ENCODE results near the gene ALDH16A1. TPM values are rescaled to one million over a fixed set of nuclear protein-coding genes. Genes with fewer than 3 reads are reported as not detected.

The ALDH16A1 gene
- total RNA-seq, 1 experiment from 2014 or later, result 52.9 TPM

DNA sequence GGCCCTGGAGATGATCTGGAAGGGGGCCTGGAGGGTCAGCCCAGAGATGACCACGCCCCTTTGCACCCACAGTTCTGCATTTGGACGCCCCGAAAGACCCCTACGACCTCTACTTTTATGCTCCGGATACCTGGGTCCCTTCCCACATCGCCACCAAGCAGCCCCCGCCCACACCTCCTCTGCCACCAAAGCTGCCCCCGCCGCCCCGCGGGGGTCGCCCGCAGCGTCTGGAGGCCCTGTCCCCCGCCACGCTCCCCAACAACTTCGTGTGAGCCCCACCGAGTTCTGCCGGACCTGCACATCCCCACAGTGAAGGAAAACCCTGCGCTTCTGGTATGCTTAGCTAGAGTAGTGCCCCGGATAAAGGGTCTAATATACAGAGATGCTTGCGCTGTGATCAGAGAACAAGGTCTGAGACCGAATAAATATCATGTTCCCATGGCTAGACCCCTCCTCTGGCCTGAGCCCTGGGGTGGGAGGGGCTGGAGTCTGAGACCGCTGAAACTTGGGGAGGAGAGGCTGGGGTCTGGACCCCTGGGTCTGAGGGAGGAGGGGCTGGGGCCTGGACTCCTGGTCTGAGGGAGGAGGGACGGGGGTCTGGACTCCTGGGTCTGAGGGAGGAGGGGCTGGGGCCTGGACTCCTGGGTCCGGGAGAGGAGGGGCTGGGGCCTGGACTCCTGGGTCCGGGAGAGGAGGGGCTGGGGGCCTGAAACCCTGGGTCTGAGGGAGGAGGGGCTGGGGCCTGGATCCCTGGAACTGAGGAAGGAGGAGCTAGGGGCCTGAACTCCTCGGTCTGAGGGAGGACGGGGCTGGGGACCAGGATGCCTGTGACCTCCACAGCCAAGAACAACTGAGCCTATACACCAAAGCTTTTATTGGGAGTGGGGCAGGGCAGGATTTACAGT lies 24.2 kb upstream of the ALDH16A1 start:
- no peak for DNase-seq (ENCODE audit: low read depth in 1 of 2, low spot score in 2 of 2)
- peaks cover under 1% of the 10 kb centered on the region; the same call in 1 of the 2 replicates for H3K9me3 ChIP-seq (replicated peaks)
- H3K36me3 ChIP-seq, result no peaks in the 10 kb centered on the region
- H3K4me1 ChIP-seq (replicated peaks), result peaks cover 4% of the 10 kb centered on the region
- peaks cover 91% of the 10 kb centered on the region for H3K27me3 ChIP-seq (replicated peaks)
- no peak overlapping the region for H3K4me3 ChIP-seq
- H3K27ac ChIP-seq, result no peak overlapping the region

DNA sequence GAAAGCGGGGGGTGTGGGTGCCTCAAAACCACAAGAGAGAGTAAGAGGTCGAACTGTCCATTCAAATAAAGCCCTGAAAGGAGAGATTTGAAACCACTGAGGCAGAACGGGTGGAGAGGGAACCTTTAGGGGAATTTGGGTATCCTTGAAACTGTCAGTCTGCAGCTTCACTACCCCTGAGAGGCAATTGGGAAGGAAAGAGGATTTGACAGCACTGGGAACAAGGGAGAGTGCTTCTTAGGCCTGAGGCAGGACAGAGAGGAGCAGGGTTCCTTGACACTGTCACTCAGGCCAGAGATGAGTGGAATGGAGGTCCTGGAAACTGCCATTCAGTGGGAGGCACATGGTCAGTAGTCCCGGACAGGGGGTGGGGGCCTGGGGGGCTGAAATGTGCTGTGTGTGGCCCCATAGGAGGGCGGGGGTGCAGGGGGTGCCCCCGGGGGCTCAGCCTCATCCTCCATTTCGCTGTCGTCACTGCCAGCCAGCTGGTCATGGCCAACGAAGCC lies 22.8 kb upstream of the ALDH16A1 start:
- Histone ChIP-seq H3K4me3 (no peak overlapping the region), H3K4me1 (replicated peaks) (peaks cover 4% of the 10 kb centered on the region), H3K36me3 (no peaks in the 10 kb centered on the region), H3K9me3 (replicated peaks) (no peaks in the 10 kb centered on the region; the same call in 1 of the 2 replicates), H3K27me3 (replicated peaks) (peaks cover 86% of the 10 kb centered on the region), H3K27ac (no peak overlapping the region)
- DNase-seq (ENCODE audit: low read depth in 1 of 2, low spot score in 2 of 2), result no peak

- Histone ChIP-seq H3K4me3 (no peak overlapping the region), H3K36me3 (no peaks in the 10 kb centered on the region), H3K4me1 (replicated peaks) (peaks cover 4% of the 10 kb centered on the region), H3K27ac (no peak overlapping the region), H3K27me3 (replicated peaks) (peaks cover 86% of the 10 kb centered on the region), H3K9me3 (replicated peaks) (no peaks in the 10 kb centered on the region; the same call in 1 of the 2 replicates)
- no peak for DNase-seq (ENCODE audit: low read depth in 1 of 2, low spot score in 2 of 2)
Measured at GRCh38 chr19:49430678-49431329, 22.2 kb upstream of the ALDH16A1 start.

DNA sequence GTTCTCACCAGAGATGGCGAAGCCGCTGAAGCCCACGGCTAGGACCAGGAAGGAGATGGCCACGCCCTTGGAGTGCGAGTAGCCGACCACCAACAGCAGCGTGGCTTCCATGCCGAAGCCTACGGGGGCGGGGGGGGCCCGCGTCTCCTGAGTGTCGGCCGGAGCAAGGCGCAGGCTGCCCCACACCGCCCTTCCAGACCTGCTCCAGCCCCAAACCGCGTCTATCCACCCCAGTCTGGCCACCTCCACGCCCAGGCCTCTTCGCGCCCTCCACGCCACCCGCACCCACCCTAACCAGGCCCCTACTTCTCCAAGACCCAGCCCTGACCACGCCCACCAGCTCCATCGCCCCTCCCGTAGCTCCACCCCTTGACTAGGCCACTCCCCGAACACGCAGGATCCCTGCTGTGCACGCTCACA lies 21.7 kb upstream of the ALDH16A1 start:
- H3K36me3 ChIP-seq, result no peaks in the 10 kb centered on the region
- no peak for DNase-seq (ENCODE audit: low read depth in 1 of 2, low spot score in 2 of 2)
- no peak overlapping the region for H3K4me3 ChIP-seq
- H3K27ac ChIP-seq, result no peak overlapping the region
- peaks cover 3% of the 10 kb centered on the region; the same call in 1 of the 2 replicates for H3K9me3 ChIP-seq (replicated peaks)
- no peaks in the 10 kb centered on the region; the same call in 1 of the 2 replicates for H3K4me1 ChIP-seq (replicated peaks)
- H3K27me3 ChIP-seq (replicated peaks), result peaks cover 86% of the 10 kb centered on the region

DNA sequence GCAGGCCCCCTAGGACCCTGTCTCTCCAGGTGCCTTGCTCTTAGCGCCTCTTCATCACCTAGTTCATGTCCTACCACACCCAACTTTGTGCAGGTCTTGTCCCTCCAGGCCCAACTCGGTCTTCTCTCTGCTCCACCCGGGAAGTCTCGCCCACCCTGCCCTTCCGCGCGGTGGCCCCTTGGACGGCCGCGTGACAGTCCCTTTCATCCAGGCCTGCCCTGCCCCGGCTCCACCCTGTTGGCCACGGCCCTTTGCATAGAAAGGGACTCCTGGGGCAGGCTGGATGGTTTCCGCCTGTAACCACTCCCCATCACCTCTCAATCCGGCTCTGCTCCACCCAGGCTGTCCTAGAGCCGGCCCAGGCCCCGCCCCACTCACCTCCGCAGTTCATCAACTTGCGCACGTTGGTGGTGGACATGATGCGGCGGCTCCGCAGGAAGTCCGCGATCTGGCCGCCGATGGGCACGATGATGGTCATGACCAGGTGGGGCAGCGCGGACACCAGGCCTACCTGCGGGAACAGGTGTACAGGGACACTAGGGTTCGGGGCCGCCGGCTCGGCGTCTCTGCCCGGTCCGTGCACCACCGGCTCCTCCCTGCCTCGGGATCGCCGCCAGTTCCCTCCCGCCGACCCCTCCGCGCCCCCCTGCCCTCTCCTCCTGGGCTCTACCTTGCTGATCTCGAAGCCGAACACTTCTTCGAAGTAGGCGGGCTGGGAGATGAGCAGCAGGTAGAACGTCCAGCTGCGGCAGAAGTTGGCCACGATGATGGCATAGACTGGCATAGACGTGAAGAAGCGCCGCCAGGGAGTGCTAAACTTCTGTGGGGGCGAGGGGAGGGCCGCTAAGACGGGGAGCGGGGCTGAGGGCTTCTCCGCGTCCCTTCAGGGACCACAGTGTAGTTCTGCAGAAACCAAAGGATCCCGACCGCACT lies 20.6 kb upstream of the ALDH16A1 start:
- no peak overlapping the region for H3K4me3 ChIP-seq
- no peaks in the 10 kb centered on the region for H3K36me3 ChIP-seq
- peaks cover 83% of the 10 kb centered on the region for H3K27me3 ChIP-seq (replicated peaks)
- no peak for DNase-seq (ENCODE audit: low read depth in 1 of 2, low spot score in 2 of 2)
- no peak overlapping the region for H3K27ac ChIP-seq
- H3K4me1 ChIP-seq (replicated peaks), result no peaks in the 10 kb centered on the region; the same call in 1 of the 2 replicates
- H3K9me3 ChIP-seq (replicated peaks), result peaks cover 3% of the 10 kb centered on the region; the same call in 1 of the 2 replicates

DNA sequence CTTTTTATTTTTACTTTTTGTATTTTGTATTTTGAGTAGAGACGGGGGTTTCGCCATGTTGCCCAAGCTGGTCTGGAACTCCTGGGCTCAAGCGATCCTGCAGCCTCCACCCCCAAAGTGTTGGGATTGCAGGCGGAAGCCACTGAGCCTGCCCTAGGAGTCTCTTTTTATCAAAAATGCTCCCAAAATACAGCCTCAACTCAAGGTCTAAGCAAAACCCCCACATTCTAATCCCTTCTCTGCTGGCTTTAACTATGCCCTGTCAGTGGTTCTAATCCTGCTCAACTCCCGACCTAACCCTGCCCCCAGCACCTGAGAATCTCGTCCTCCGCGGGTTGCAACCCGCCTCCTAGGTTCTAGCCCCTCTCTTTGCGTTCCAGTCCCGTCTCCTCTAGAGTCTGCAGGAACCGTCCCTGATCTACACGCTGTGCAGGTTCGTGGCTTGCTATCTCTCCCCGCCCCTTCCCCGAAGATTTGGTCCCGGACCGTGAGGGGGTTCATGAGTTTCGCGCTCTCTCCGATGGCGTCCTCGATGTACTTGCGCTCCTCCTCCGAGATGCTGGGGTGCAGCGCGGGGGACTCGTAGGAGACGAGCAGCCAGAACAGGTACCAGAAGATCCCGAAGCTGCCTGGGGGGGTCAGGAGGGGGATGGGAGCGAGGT lies 19.7 kb upstream of the ALDH16A1 start:
- Histone ChIP-seq H3K4me3 (no peak overlapping the region), H3K4me1 (replicated peaks) (no peaks in the 10 kb centered on the region; the same call in 1 of the 2 replicates), H3K27me3 (replicated peaks) (peaks cover 80% of the 10 kb centered on the region), H3K9me3 (replicated peaks) (peaks cover 3% of the 10 kb centered on the region; the same call in 1 of the 2 replicates), H3K27ac (no peak overlapping the region), H3K36me3 (no peaks in the 10 kb centered on the region)
- no peak for DNase-seq (ENCODE audit: low read depth in 1 of 2, low spot score in 2 of 2)

GRCh38 chr19:49434907-49435583 lies 18.0 kb upstream of the ALDH16A1 start:
- H3K9me3 ChIP-seq (replicated peaks), result peaks cover 3% of the 10 kb centered on the region; the same call in 1 of the 2 replicates
- H3K4me1 ChIP-seq (replicated peaks), result no peaks in the 10 kb centered on the region
- no peak for DNase-seq (ENCODE audit: low read depth in 1 of 2, low spot score in 2 of 2)
- peaks cover 82% of the 10 kb centered on the region for H3K27me3 ChIP-seq (replicated peaks)
- no peaks in the 10 kb centered on the region for H3K36me3 ChIP-seq
- H3K27ac ChIP-seq, result no peak overlapping the region
- no peak overlapping the region for H3K4me3 ChIP-seq

- Histone ChIP-seq H3K36me3 (no peaks in the 10 kb centered on the region), H3K27me3 (replicated peaks) (peaks cover 84% of the 10 kb centered on the region), H3K27ac (no peak overlapping the region), H3K4me1 (replicated peaks) (no peaks in the 10 kb centered on the region), H3K9me3 (replicated peaks) (peaks cover 3% of the 10 kb centered on the region; the same call in 1 of the 2 replicates), H3K4me3 (no peak overlapping the region)
- no peak for DNase-seq (ENCODE audit: low read depth in 1 of 2, low spot score in 2 of 2)
Measured at GRCh38 chr19:49435670-49436069, 17.4 kb upstream of the ALDH16A1 start.

DNA sequence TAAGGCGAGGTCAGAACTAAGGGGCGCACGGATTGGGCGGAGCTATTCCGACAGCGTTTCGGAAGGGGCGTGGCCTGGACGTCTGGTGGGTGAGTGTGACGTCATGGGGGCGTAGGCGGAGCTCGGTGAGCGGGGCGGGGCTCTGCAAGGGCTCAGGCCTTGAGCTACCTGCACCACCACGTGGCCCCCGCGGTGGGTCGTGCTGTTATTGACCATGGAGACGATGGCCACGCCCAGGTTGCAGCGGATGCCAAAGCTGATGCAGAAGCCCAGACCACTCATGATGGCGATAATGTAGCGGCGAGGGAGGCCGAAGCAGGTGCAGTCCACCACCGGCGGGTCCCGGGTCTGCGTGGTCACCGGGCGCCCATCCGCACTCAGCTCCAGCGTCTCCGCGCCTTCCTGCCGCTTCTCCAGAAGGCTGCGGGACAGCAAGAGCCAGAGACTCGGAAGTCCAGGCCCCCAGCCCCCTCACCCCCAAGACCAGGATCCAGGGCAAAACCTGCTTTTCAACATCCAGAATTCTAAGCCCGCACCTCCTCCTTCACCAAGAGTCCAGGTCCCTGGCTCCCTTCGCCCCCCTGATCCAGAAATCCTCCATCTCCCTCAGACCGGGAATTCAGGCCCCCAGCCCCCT lies 16.5 kb upstream of the ALDH16A1 start:
- H3K27me3 ChIP-seq (replicated peaks), result peaks cover 86% of the 10 kb centered on the region
- no peak for DNase-seq (ENCODE audit: low read depth in 1 of 2, low spot score in 2 of 2)
- H3K36me3 ChIP-seq, result no peaks in the 10 kb centered on the region
- no peaks in the 10 kb centered on the region; the same call in 1 of the 2 replicates for H3K4me1 ChIP-seq (replicated peaks)
- H3K9me3 ChIP-seq (replicated peaks), result peaks cover 3% of the 10 kb centered on the region; the same call in 1 of the 2 replicates
- H3K4me3 ChIP-seq, result no peak overlapping the region
- H3K27ac ChIP-seq, result no peak overlapping the region

GRCh38 chr19:49437231-49437630 lies 15.8 kb upstream of the ALDH16A1 start:
- Histone ChIP-seq H3K9me3 (replicated peaks) (peaks cover 3% of the 10 kb centered on the region; the same call in 1 of the 2 replicates), H3K36me3 (no peaks in the 10 kb centered on the region), H3K27me3 (replicated peaks) (peaks cover 86% of the 10 kb centered on the region), H3K4me3 (no peak overlapping the region), H3K27ac (no peak overlapping the region), H3K4me1 (replicated peaks) (no peaks in the 10 kb centered on the region; the same call in 1 of the 2 replicates)
- DNase-seq (ENCODE audit: low read depth in 1 of 2, low spot score in 2 of 2), result no peak

GRCh38 chr19:49438261-49438660 lies 14.8 kb upstream of the ALDH16A1 start:
- no peak for DNase-seq (ENCODE audit: low read depth in 1 of 2, low spot score in 2 of 2)
- peaks cover 79% of the 10 kb centered on the region for H3K27me3 ChIP-seq (replicated peaks)
- no peak overlapping the region for H3K27ac ChIP-seq
- no peak overlapping the region for H3K4me3 ChIP-seq
- H3K36me3 ChIP-seq, result no peaks in the 10 kb centered on the region
- H3K9me3 ChIP-seq (replicated peaks), result 0 out of 2 replicates have a peak, but pooled peaks cover 3% of the 10 kb centered on the region
- H3K4me1 ChIP-seq (replicated peaks), result peaks cover 6% of the 10 kb centered on the region

GRCh38 chr19:49439836-49440235 lies 13.2 kb upstream of the ALDH16A1 start:
- DNase-seq (ENCODE audit: low read depth in 1 of 2, low spot score in 2 of 2), result no peak
- H3K27me3 ChIP-seq (replicated peaks), result peaks cover 68% of the 10 kb centered on the region
- 0 out of 2 replicates have a peak, but pooled peaks cover 3% of the 10 kb centered on the region for H3K9me3 ChIP-seq (replicated peaks)
- H3K36me3 ChIP-seq, result no peaks in the 10 kb centered on the region
- H3K4me1 ChIP-seq (replicated peaks), result peaks cover 10% of the 10 kb centered on the region
- no peak overlapping the region for H3K27ac ChIP-seq
- no peak overlapping the region for H3K4me3 ChIP-seq

Data from SJSA1 (cell line).